ENCODE results near the gene PDLIM5. TPM values are rescaled to one million over a fixed set of nuclear protein-coding genes. Genes with fewer than 3 reads are reported as not detected.
A peak's percentile ranks its signal among the peaks of the same experiment; 100 is the strongest.

The PDLIM5 gene
- total RNA-seq, 1 donor from 2014 or later = 83.5 TPM

GRCh38 chr4:94452476-94453371, 982 bp downstream of the PDLIM5 start:
- peak; percentile 67 for DNase-seq (ENCODE audit: low spot score)
- peak overlapping the region; percentile 94 for H3K4me3 Mint-ChIP-seq (ENCODE audit: unreplicated experiment)
- H3K27me3 Mint-ChIP-seq (ENCODE audit: unreplicated experiment) = peaks cover 5% of the 10 kb centered on the region
- H3K36me3 Mint-ChIP-seq (ENCODE audit: low read depth, unreplicated experiment) = peaks cover 25% of the 10 kb centered on the region
- H3K9me3 Mint-ChIP-seq (ENCODE audit: unreplicated experiment) = no peaks in the 10 kb centered on the region
- no peak for TF ChIP-seq CTCF (IDR thresholded peaks at IDR 0.05; ENCODE audit: unreplicated experiment)
- peak overlapping the region; percentile 96 for H3K27ac Mint-ChIP-seq (ENCODE audit: unreplicated experiment)
- peaks cover 34% of the 10 kb centered on the region for H3K4me1 Mint-ChIP-seq (ENCODE audit: unreplicated experiment)

- H3K4me3 Mint-ChIP-seq (ENCODE audit: unreplicated experiment) = peak overlapping the region; percentile 94
- no peaks in the 10 kb centered on the region for H3K9me3 Mint-ChIP-seq (ENCODE audit: unreplicated experiment)
- H3K36me3 Mint-ChIP-seq (ENCODE audit: low read depth, unreplicated experiment) = peaks cover 25% of the 10 kb centered on the region
- H3K27ac Mint-ChIP-seq (ENCODE audit: unreplicated experiment) = peak overlapping the region; percentile 96
- no peak for DNase-seq (ENCODE audit: low spot score)
- TF ChIP-seq CTCF (IDR thresholded peaks at IDR 0.05; ENCODE audit: unreplicated experiment) = no peak
- peaks cover 5% of the 10 kb centered on the region for H3K27me3 Mint-ChIP-seq (ENCODE audit: unreplicated experiment)
- H3K4me1 Mint-ChIP-seq (ENCODE audit: unreplicated experiment) = peaks cover 36% of the 10 kb centered on the region
Observed at GRCh38 chr4:94453391-94453963, 1.7 kb downstream of the PDLIM5 start.

GRCh38 chr4:94454405-94454804, 2.7 kb downstream of the PDLIM5 start:
- peaks cover 25% of the 10 kb centered on the region for H3K36me3 Mint-ChIP-seq (ENCODE audit: low read depth, unreplicated experiment)
- H3K4me1 Mint-ChIP-seq (ENCODE audit: unreplicated experiment) = peaks cover 35% of the 10 kb centered on the region
- no peak overlapping the region for H3K27ac Mint-ChIP-seq (ENCODE audit: unreplicated experiment)
- TF ChIP-seq CTCF (IDR thresholded peaks at IDR 0.05; ENCODE audit: unreplicated experiment) = no peak
- H3K9me3 Mint-ChIP-seq (ENCODE audit: unreplicated experiment) = no peaks in the 10 kb centered on the region
- no peak for DNase-seq (ENCODE audit: low spot score)
- H3K27me3 Mint-ChIP-seq (ENCODE audit: unreplicated experiment) = peaks cover 5% of the 10 kb centered on the region
- H3K4me3 Mint-ChIP-seq (ENCODE audit: unreplicated experiment) = peak overlapping the region; percentile 72

- peaks cover 41% of the 10 kb centered on the region for H3K4me1 Mint-ChIP-seq (ENCODE audit: unreplicated experiment)
- no peak overlapping the region for H3K27ac Mint-ChIP-seq (ENCODE audit: unreplicated experiment)
- no peaks in the 10 kb centered on the region for H3K9me3 Mint-ChIP-seq (ENCODE audit: unreplicated experiment)
- TF ChIP-seq CTCF (IDR thresholded peaks at IDR 0.05; ENCODE audit: unreplicated experiment) = no peak
- no peak overlapping the region for H3K4me3 Mint-ChIP-seq (ENCODE audit: unreplicated experiment)
- peaks cover 5% of the 10 kb centered on the region for H3K27me3 Mint-ChIP-seq (ENCODE audit: unreplicated experiment)
- DNase-seq (ENCODE audit: low spot score) = no peak
- H3K36me3 Mint-ChIP-seq (ENCODE audit: low read depth, unreplicated experiment) = peaks cover 25% of the 10 kb centered on the region
Observed at GRCh38 chr4:94455081-94455480, 3.3 kb downstream of the PDLIM5 start.

GRCh38 chr4:94457692-94458106, 6.0 kb downstream of the PDLIM5 start:
- H3K27ac Mint-ChIP-seq (ENCODE audit: unreplicated experiment) = no peak overlapping the region
- no peaks in the 10 kb centered on the region for H3K9me3 Mint-ChIP-seq (ENCODE audit: unreplicated experiment)
- H3K27me3 Mint-ChIP-seq (ENCODE audit: unreplicated experiment) = peaks cover 3% of the 10 kb centered on the region
- peaks cover 17% of the 10 kb centered on the region for H3K36me3 Mint-ChIP-seq (ENCODE audit: low read depth, unreplicated experiment)
- H3K4me1 Mint-ChIP-seq (ENCODE audit: unreplicated experiment) = peaks cover 48% of the 10 kb centered on the region
- TF ChIP-seq CTCF (IDR thresholded peaks at IDR 0.05; ENCODE audit: unreplicated experiment) = no peak
- no peak for DNase-seq (ENCODE audit: low spot score)
- H3K4me3 Mint-ChIP-seq (ENCODE audit: unreplicated experiment) = no peak overlapping the region
